H1 (cell line): ENCODE results near the gene ANAPC7. TPM values are rescaled to one million over a fixed set of nuclear protein-coding genes. Genes with fewer than 3 reads are reported as not detected.

ENCODE experiments used
- BCL11A ChIP-seq, 2 experiments: IDR thresholded peaks; one replicate each; pipeline ENCODE4 v1.6.1; 2011; ENCODE audit warnings: low read depth in 2 of 2, low read length in 2 of 2, mild to moderate bottlenecking in 2 of 2
- CHD2 ChIP-seq: IDR thresholded peaks from 2 replicates; pipeline ENCODE4 v1.6.1; 2012; ENCODE audit warnings: low read length, improper control_type of control experiment
- RFX5 ChIP-seq: IDR thresholded peaks from 2 replicates; pipeline ENCODE4 v1.6.1; 2011; ENCODE audit warnings: low read depth, low read length, improper control_type of control experiment, borderline replicate concordance
- RXRA ChIP-seq: IDR thresholded peaks from 2 replicates; pipeline ENCODE4 v1.6.1; 2011; ENCODE audit warnings: low read depth, mild to moderate bottlenecking, low read length, moderate library complexity; ENCODE audit not compliant: insufficient read depth
- TBP ChIP-seq: IDR thresholded peaks from 2 replicates; pipeline ENCODE4 v1.6.1; 2011; ENCODE audit warnings: low read depth, low read length, improper control_type of control experiment
- TEAD4 ChIP-seq: IDR thresholded peaks from 2 replicates; pipeline ENCODE4 v1.6.1; 2012; ENCODE audit warnings: low read depth, low read length, inconsistent platforms, mixed read lengths
- polyA plus RNA-seq, 7 experiments: library from polyadenylated mRNA; depleted of rRNA in 3 of 7; stranded (reverse) in 5 of 7; unstranded in 2 of 7; fragments of >200 nt in 5 of 7; fragments of 200-250 nt in 2 of 7; gene quantifications; 1 replicate in 5 of 7; 2 replicates in 1 of 7; 4 replicates in 1 of 7; pipeline versions ENCODE4 v1.2.1 to v1.2.3, GENCODE V29; 2011 to 2013; ENCODE audit warnings: missing spikeins in 2 of 7, mixed read lengths in 2 of 7
- total RNA-seq: library from RNA; stranded (reverse); fragmentation: NEBNext Ultra II Directional; extraction: Animal tissue kit (Norgen Biotek cat#: 25700); gene quantifications from 2 replicates; pipeline ENCODE4 v1.2.1, GENCODE V29; 2021

Gene ANAPC7
- total and polyA plus RNA-seq, 2 of the 8 experiments (the other 6 are each of a cell fraction or from before 2014, with no cell fraction given), result 72.8 to 105 TPM

DNA sequence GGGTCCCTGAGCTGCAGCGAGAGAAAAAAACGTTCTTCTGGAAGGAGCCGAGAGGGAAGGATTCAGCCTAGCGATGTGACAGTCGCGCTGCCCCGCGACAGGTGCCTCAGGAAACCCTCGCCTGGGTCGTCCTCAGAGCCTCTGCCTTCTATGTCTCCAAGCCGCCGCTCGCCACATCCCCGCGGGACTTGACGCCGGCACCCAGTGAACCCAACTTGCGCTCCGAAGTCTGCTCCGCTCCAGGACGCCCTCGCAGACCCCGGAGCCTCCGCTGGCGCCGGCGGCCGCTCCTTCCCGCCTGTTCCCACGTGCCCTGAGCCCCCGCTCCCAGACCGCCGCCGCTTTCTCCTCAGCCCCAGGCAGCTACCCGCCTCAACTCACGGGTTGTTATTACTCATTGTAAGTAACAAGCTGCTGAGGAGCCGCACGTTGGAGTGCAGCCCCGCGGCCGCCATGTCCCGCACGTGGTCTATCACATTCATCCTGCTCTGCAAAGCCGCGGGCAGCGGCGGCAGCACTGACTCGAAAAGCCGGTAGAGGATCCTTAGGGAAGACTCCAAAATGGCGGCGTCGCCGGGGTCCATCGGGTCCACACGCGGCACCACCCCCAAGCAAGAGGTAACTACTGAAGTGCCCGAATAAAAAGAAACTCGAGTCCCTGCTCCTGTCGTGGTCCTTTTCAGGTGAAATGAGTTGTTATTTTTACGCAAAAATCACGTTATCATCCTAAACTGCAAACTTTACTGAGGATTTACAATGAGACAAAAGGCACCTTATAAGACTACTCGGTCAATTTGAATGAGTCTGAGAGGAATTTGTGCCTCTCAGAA lies at the start of gene ANAPC7 (continued):
- TF ChIP-seq RFX5, result no peak
- TF ChIP-seq TBP, result peak; percentile 84
- no peak for TF ChIP-seq RXRA
- no peak for TF ChIP-seq BCL11A (IDR thresholded peaks at IDR 0.05; ENCODE audit: low read depth in 2 of 2, low read length in 2 of 2)
- TF ChIP-seq TEAD4, result no peak
- TF ChIP-seq CHD2, result no peak
- TF ChIP-seq, all 59 proteins: peak for 19
